H1 (cell line): Measurements from ENCODE around the gene ZNF490. TPM values are rescaled to one million over a fixed set of nuclear protein-coding genes. Genes with fewer than 3 reads are reported as not detected.
A peak's percentile ranks its signal among the peaks of the same experiment; 100 is the strongest.

Experiments
- CTCF ChIA-PET: fragments of 300-600 bp; sonication (Branson Sonifier 250); formaldehyde crosslinking; loops from one replicate; lab custom pipeline; 2021; ENCODE audit not compliant: partially characterized antibody; lab: Charles Lee
- POLR2A ChIA-PET: fragments of 300-600 bp; sonication (Branson Sonifier 250); formaldehyde crosslinking; loops from one replicate; lab custom pipeline; 2021; ENCODE audit warnings: inconsistent platforms; ENCODE audit not compliant: partially characterized antibody; lab: Charles Lee
- DNase-seq, 2 experiments: peaks; one replicate each; pipeline versions ENCODE4 v3.0.0 to v3.0.0-alpha.2; 2010 to 2022; ENCODE audit warnings: low spot score in 2 of 2, low read depth in 1 of 2, mixed read lengths in 1 of 2
- FAIRE-seq: peaks from 2 replicates; lab custom pipeline; 2011; peaks lifted over from hg19 to GRCh38; lab: Jason Lieb, UNC
- H2AFZ ChIP-seq: 2 replicates; pipeline ENCODE4 v1.8.1; 2012; ENCODE audit warnings: low read length, inconsistent platforms
- H2AK5ac ChIP-seq: 2 replicates; pipeline ENCODE4 v1.6.1; 2013; ENCODE audit warnings: low read depth, low read length
- H2BK120ac ChIP-seq: replicated peaks from 2 replicates; pipeline ENCODE3; 2013; ENCODE audit warnings: low read depth, low read length, inconsistent platforms
- H2BK12ac ChIP-seq: 2 replicates; pipeline ENCODE4 v1.6.1; 2013; ENCODE audit warnings: low read depth, low read length
- H2BK15ac ChIP-seq: 2 replicates; pipeline ENCODE4 v1.6.1; 2013; ENCODE audit warnings: low read length
- H2BK20ac ChIP-seq: 2 replicates; pipeline ENCODE4 v1.6.1; 2013; ENCODE audit warnings: low read length
- H2BK5ac ChIP-seq: 2 replicates; pipeline ENCODE4 v1.6.1; 2013; ENCODE audit warnings: low read depth, low read length
- H3K14ac ChIP-seq: 2 replicates; pipeline ENCODE4 v1.6.1; 2013; ENCODE audit warnings: inconsistent platforms; ENCODE audit not compliant: insufficient read length
- H3K18ac ChIP-seq: 2 replicates; pipeline ENCODE4 v1.6.1; 2013; ENCODE audit warnings: low read length; ENCODE audit errors: extremely low read depth
- H3K23ac ChIP-seq: 2 replicates; pipeline ENCODE4 v1.6.1; 2013; ENCODE audit warnings: inconsistent platforms; ENCODE audit not compliant: insufficient read length
- H3K23me2 ChIP-seq: 2 replicates; pipeline ENCODE4 v1.6.1; 2013; ENCODE audit warnings: low read depth, low read length
- H3K27ac ChIP-seq: 2 replicates; pipeline ENCODE4 v1.6.1; 2011; ENCODE audit warnings: low read depth, low read length, inconsistent platforms
- H3K27me3 ChIP-seq, 4 experiments: replicated peaks in 1 of 4; 1 replicate in 1 of 4; 2 replicates in 3 of 4; pipeline versions ENCODE4 v1.6.1 to v1.8.1; 2011 to 2013; ENCODE audit warnings: low read length in 3 of 4, mild to moderate bottlenecking in 3 of 4, inconsistent platforms in 2 of 4, mixed read lengths in 2 of 4, moderate library complexity in 1 of 4; ENCODE audit not compliant: control insufficient read depth in 3 of 4, insufficient read depth in 3 of 4; ENCODE audit errors: extremely low read depth in 1 of 4
- H3K36me3 ChIP-seq, 4 experiments: 2 replicates each; pipeline versions ENCODE4 v1.6.1 to v1.8.1; 2011 to 2013; ENCODE audit warnings: mild to moderate bottlenecking in 4 of 4, low read length in 3 of 4, moderate library complexity in 2 of 4, control low read depth in 1 of 4, inconsistent platforms in 1 of 4; ENCODE audit not compliant: insufficient read depth in 4 of 4, control insufficient read depth in 2 of 4
- H3K4ac ChIP-seq: replicated peaks from 2 replicates; pipeline ENCODE3; 2013; ENCODE audit warnings: low read length, low read depth, mixed read lengths, inconsistent platforms; ENCODE audit not compliant: insufficient read length
- H3K4me1 ChIP-seq, 4 experiments: replicated peaks in 1 of 4; 1 replicate in 1 of 4; 2 replicates in 3 of 4; pipeline versions ENCODE4 v1.6.1 to v1.8.1; 2011 to 2013; ENCODE audit warnings: low read length in 3 of 4, inconsistent platforms in 2 of 4, mixed read lengths in 1 of 4; ENCODE audit not compliant: insufficient read depth in 4 of 4, control insufficient read depth in 3 of 4
- H3K4me2 ChIP-seq, 2 experiments: 2 replicates each; pipeline versions ENCODE4 v1.6.1 to v1.8.1; 2011 to 2013; ENCODE audit warnings: low read depth in 2 of 2, low read length in 2 of 2, control low read depth in 1 of 2, inconsistent platforms in 1 of 2, mild to moderate bottlenecking in 1 of 2; ENCODE audit not compliant: insufficient read depth in 1 of 2
- H3K4me3 ChIP-seq, 4 experiments: fragments of 200-600, 300-600 bp in 1 of 4; sonication (generic), shearing (Covaris generic), sonication (Bioruptor Twin) in 1 of 4; 2 replicates each; pipeline versions ENCODE4 v1.5.1 to v1.8.1; 2011 to 2016; ENCODE audit warnings: low read length in 4 of 4, low read depth in 3 of 4, control low read depth in 2 of 4, inconsistent platforms in 2 of 4, mild to moderate bottlenecking in 2 of 4, mixed read lengths in 1 of 4, moderate library complexity in 1 of 4; ENCODE audit not compliant: insufficient read depth in 2 of 4; ENCODE audit errors: extremely low read depth in 1 of 4
- H3K56ac ChIP-seq: replicated peaks from 2 replicates; pipeline ENCODE3; 2013; ENCODE audit warnings: low read depth, mild to moderate bottlenecking, mixed read lengths, low read length, inconsistent platforms; ENCODE audit not compliant: insufficient read length
- H3K79me1 ChIP-seq: 2 replicates; pipeline ENCODE4 v1.6.1; 2013; ENCODE audit warnings: low read depth, low read length, control low read depth
- H3K79me2 ChIP-seq, 2 experiments: 2 replicates each; pipeline versions ENCODE4 v1.6.1 to v1.8.1; 2012 to 2013; ENCODE audit warnings: low read length in 2 of 2, mild to moderate bottlenecking in 2 of 2, inconsistent platforms in 1 of 2; ENCODE audit not compliant: insufficient read depth in 2 of 2, control insufficient read depth in 1 of 2
- H3K9ac ChIP-seq, 4 experiments: replicated peaks in 1 of 4; 1 replicate in 1 of 4; 2 replicates in 3 of 4; pipeline versions ENCODE4 v1.6.1 to v1.8.1; 2011 to 2013; ENCODE audit warnings: low read depth in 3 of 4, low read length in 3 of 4, control low read depth in 2 of 4, mild to moderate bottlenecking in 2 of 4, moderate library complexity in 2 of 4, inconsistent platforms in 1 of 4; ENCODE audit errors: extremely low read depth in 1 of 4
- H3K9me3 ChIP-seq, 2 experiments: 2 replicates each; pipeline versions ENCODE4 v1.6.1 to v1.8.1; 2012 to 2013; ENCODE audit warnings: mild to moderate bottlenecking in 2 of 2, moderate library complexity in 2 of 2, control low read depth in 1 of 2, inconsistent platforms in 1 of 2, low read depth in 1 of 2, low read length in 1 of 2, mixed read lengths in 1 of 2; ENCODE audit not compliant: insufficient read depth in 2 of 2
- H4K20me1 ChIP-seq, 2 experiments: replicated peaks in 1 of 2; 2 replicates each; pipeline versions ENCODE3 to v1.8.1; 2011 to 2013; ENCODE audit warnings: inconsistent platforms in 2 of 2, low read length in 2 of 2, mild to moderate bottlenecking in 1 of 2; ENCODE audit not compliant: insufficient read depth in 2 of 2, control insufficient read depth in 1 of 2
- H4K5ac ChIP-seq: 2 replicates; pipeline ENCODE4 v1.6.1; 2013; ENCODE audit warnings: low read length, low read depth, mixed read lengths, inconsistent platforms; ENCODE audit not compliant: insufficient read length
- H4K8ac ChIP-seq: 2 replicates; pipeline ENCODE4 v1.8.0; 2013; ENCODE audit warnings: mild to moderate bottlenecking, moderate library complexity, low read length, inconsistent platforms; ENCODE audit not compliant: insufficient read depth; ENCODE audit errors: extremely low read depth
- H4K91ac ChIP-seq: replicated peaks from 2 replicates; pipeline ENCODE3; 2013; ENCODE audit warnings: low read length, mixed read lengths, inconsistent platforms; ENCODE audit not compliant: insufficient read length
- BCL11A ChIP-seq, 2 experiments: IDR thresholded peaks; one replicate each; pipeline ENCODE4 v1.6.1; 2011; ENCODE audit warnings: low read depth in 2 of 2, low read length in 2 of 2, mild to moderate bottlenecking in 2 of 2
- CBX5 ChIP-seq: fragments of 300-800, 300-1000 bp; sonication (generic); IDR thresholded peaks from 2 replicates; pipeline ENCODE4 v1.7.1; 2016; ENCODE audit warnings: antibody characterized with exemption, low read length, low read depth
- CEBPB ChIP-seq: IDR thresholded peaks from 2 replicates; pipeline ENCODE4 v1.6.1; 2012; ENCODE audit warnings: low read depth, low read length
- EP300 ChIP-seq, 2 experiments: IDR thresholded peaks; 1 replicate in 1 of 2; 2 replicates in 1 of 2; pipeline ENCODE4 v1.6.1; 2011 to 2012; ENCODE audit warnings: low read depth in 2 of 2, low read length in 2 of 2, mild to moderate bottlenecking in 2 of 2, borderline replicate concordance in 1 of 2, inconsistent platforms in 1 of 2, moderate library complexity in 1 of 2
- JUND ChIP-seq: IDR thresholded peaks from 2 replicates; pipeline ENCODE4 v1.6.1; 2011; ENCODE audit warnings: mild to moderate bottlenecking, improper control_type of control experiment, low read length
- KDM1A ChIP-seq: fragments of 200-600, 300-600 bp; sonication (generic); IDR thresholded peaks from 2 replicates; pipeline ENCODE4 v1.7.1; 2016; ENCODE audit warnings: mild to moderate bottlenecking, low read length, borderline replicate concordance
- KDM5A ChIP-seq: fragments of 200-600 bp; IDR thresholded peaks from 2 replicates; pipeline ENCODE4 v1.7.1; 2012; ENCODE audit warnings: mild to moderate bottlenecking, low read length, inconsistent platforms, mixed read lengths
- NRF1 ChIP-seq: IDR thresholded peaks from 2 replicates; pipeline ENCODE4 v1.6.1; 2011; ENCODE audit warnings: mild to moderate bottlenecking, low read depth, low read length, improper control_type of control experiment
- RFX5 ChIP-seq: IDR thresholded peaks from 2 replicates; pipeline ENCODE4 v1.6.1; 2011; ENCODE audit warnings: low read depth, low read length, improper control_type of control experiment, borderline replicate concordance
- SP4 ChIP-seq: IDR thresholded peaks from 2 replicates; pipeline ENCODE4 v1.6.1; 2012; ENCODE audit warnings: low read length, inconsistent platforms
- TAF7 ChIP-seq: optimal IDR thresholded peaks from 2 replicates; pipeline ENCODE3; 2011; ENCODE audit warnings: low read depth, mild to moderate bottlenecking, inconsistent platforms, low read length, moderate library complexity, borderline replicate concordance
- TEAD4 ChIP-seq: IDR thresholded peaks from 2 replicates; pipeline ENCODE4 v1.6.1; 2012; ENCODE audit warnings: low read depth, low read length, inconsistent platforms, mixed read lengths
- WGBS, 2 experiments: shearing (Covaris generic) in 1 of 2; methylation state at CpG; one replicate each; pipeline versions ENCODE4 v1.1.6 to v1.1.7; 2013 to 2015; ENCODE audit warnings: low lambda C conversion rate in 2 of 2, mixed read lengths in 2 of 2, inconsistent platforms in 1 of 2, low coverage in 1 of 2, missing lambda C conversion rate in 1 of 2; ENCODE audit not compliant: insufficient replicate concordance in 2 of 2, insufficient coverage in 1 of 2, insufficient read length in 1 of 2; ENCODE audit errors: extremely low coverage in 1 of 2, missing lambda C conversion rate in 1 of 2; 5-methylcytosine and 5-hydroxymethylcytosine counted together
- polyA plus RNA-seq, 7 experiments: library from polyadenylated mRNA; depleted of rRNA in 3 of 7; stranded (reverse) in 5 of 7; unstranded in 2 of 7; fragments of >200 nt in 5 of 7; fragments of 200-250 nt in 2 of 7; gene quantifications; 1 replicate in 5 of 7; 2 replicates in 1 of 7; 4 replicates in 1 of 7; pipeline versions ENCODE4 v1.2.1 to v1.2.3, GENCODE V29; 2011 to 2013; ENCODE audit warnings: missing spikeins in 2 of 7, mixed read lengths in 2 of 7
- total RNA-seq: library from RNA; stranded (reverse); fragmentation: NEBNext Ultra II Directional; extraction: Animal tissue kit (Norgen Biotek cat#: 25700); gene quantifications from 2 replicates; pipeline ENCODE4 v1.2.1, GENCODE V29; 2021
- TF ChIP-seq, protein P1 (sequence below): IDR thresholded peaks from 2 replicates; pipeline ENCODE4 v1.6.1; 2012; ENCODE audit warnings: inconsistent platforms

ZNF490 gene
- total and polyA plus RNA-seq, 2 of the 8 experiments (the other 6 are each of a cell fraction or from before 2014, with no cell fraction given), result 1.7 to 9.0 TPM

DNA sequence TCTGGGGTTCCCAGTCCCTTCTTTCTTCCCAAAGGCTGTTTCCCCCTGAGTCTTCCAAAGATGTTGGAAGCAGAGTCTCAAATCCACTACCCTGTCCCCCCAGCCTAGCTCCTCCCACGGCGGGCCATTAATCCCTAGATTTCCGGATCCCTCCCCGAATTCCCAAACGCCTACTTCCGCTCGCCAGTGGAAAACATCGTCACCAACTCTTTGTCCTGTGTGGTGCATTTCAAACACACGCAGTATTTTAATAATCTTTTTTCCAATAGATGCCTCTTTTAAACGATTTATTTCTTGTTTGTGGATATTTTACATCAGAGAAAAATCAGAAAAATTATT, 717 bp upstream of the ZNF490 start:
- H4K5ac ChIP-seq, result peak overlapping the region; percentile 7
- 1% methylated on average over 10 of the region's 10 CpGs; no CpG with 5 or more reads in 1 of the 2 experiments for WGBS, 2 experiments
- no peak overlapping the region for H4K91ac ChIP-seq
- H3K36me3 ChIP-seq, result peaks cover 2 to 10% (median 6%) of the 10 kb centered on the region in 4 experiments; a peak in 6 of 8 replicates
- H3K14ac ChIP-seq, result no peak overlapping the region
- H3K9ac ChIP-seq, result peak overlapping the region; percentile 78 to 86 (median 82)
- peak overlapping the region; percentile 89 for H3K27ac ChIP-seq
- H3K4ac ChIP-seq, result no peak overlapping the region
- H3K27me3 ChIP-seq, result no peaks in the 10 kb centered on the region
- H3K4me1 ChIP-seq, result peaks cover 0 to 2% (median 0%) of the 10 kb centered on the region in 4 experiments; a peak in 1 of 7 replicates
- H2BK12ac ChIP-seq, result no peak overlapping the region
- H2BK15ac ChIP-seq, result no peak overlapping the region
- H2BK20ac ChIP-seq, result no peak overlapping the region
- FAIRE-seq (no peak), DNase-seq (peak in 1 of 2 experiments; percentile 62)
- H3K23me2 ChIP-seq, result no peaks in the 10 kb centered on the region
- POLR2A ChIA-PET, result interaction anchor here (0.6 to 1.6 kb wide), 17 partner anchors 8 to 1228 kb away, joined by 3 to 12 read pairs (median 4); partner anchors contain the start of genes DHPS, MAN2B1, WDR83 and ZNF442
- H2BK5ac ChIP-seq, result peak overlapping the region; percentile 77
- peaks cover 2 to 5% of the 10 kb centered on the region in 2 experiments for H4K20me1 ChIP-seq
- no peak overlapping the region for H2AK5ac ChIP-seq
- no peak overlapping the region for H2BK120ac ChIP-seq
- H3K18ac ChIP-seq, result peak overlapping the region; percentile 56; the same call in 1 of the 2 replicates
- H3K4me2 ChIP-seq, result peak overlapping the region; percentile 64 to 85
- H3K4me3 ChIP-seq, result peak overlapping the region; percentile 50 to 96 (median 82)
- H2AFZ ChIP-seq, result peak overlapping the region; percentile 47; the same call in 1 of the 2 replicates
- H3K79me1 ChIP-seq, result peaks cover 3% of the 10 kb centered on the region; the same call in 1 of the 2 replicates
- H3K23ac ChIP-seq, result no peak overlapping the region
- H3K79me2 ChIP-seq, result peaks cover 5 to 54% of the 10 kb centered on the region in 2 experiments
- H3K9me3 ChIP-seq, result no peaks in the 10 kb centered on the region
- H4K8ac ChIP-seq, result peak overlapping the region; percentile 90; the same call in 1 of the 2 replicates
- CTCF ChIA-PET, result interaction anchor here (0.6 to 1.5 kb wide), 6 partner anchors 28 to 306 kb away, joined by 3 to 6 read pairs (median 3); no protein-coding TSS in a partner anchor
- H3K56ac ChIP-seq, result no peak overlapping the region
- TF ChIP-seq JUND, result no peak
- no peak for TF ChIP-seq KDM5A
- no peak for TF ChIP-seq RFX5
- TF ChIP-seq CBX5, result no peak
- TF ChIP-seq TAF7, result no peak
- TF ChIP-seq NRF1, result no peak
- TF ChIP-seq SP4, result no peak
- no peak for TF ChIP-seq EP300 (IDR thresholded peaks at IDR 0.05; ENCODE audit: borderline replicate concordance in 1 of 2, low read depth in 2 of 2, low read length in 2 of 2)
- TF ChIP-seq TEAD4, result no peak
- TF ChIP-seq BCL11A (IDR thresholded peaks at IDR 0.05; ENCODE audit: low read depth in 2 of 2, low read length in 2 of 2), result no peak
- TF ChIP-seq, protein P1, sequence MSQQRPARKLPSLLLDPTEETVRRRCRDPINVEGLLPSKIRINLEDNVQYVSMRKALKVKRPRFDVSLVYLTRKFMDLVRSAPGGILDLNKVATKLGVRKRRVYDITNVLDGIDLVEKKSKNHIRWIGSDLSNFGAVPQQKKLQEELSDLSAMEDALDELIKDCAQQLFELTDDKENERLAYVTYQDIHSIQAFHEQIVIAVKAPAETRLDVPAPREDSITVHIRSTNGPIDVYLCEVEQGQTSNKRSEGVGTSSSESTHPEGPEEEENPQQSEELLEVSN, result no peak
- no peak for TF ChIP-seq KDM1A
- no peak for TF ChIP-seq CEBPB
